Measurements from ENCODE around the gene PADI4.

GRCh38 chr1:17365293-17365692 lies 57.3 kb downstream of the PADI4 start:
- TF ChIP-seq CTCF (conservative IDR thresholded peaks at IDR 0.05) (no peak), EZH2 (IDR thresholded peaks at IDR 0.05; ENCODE audit: low read depth) (no peak)
